ENCODE data around the gene CNN2.

DNA sequence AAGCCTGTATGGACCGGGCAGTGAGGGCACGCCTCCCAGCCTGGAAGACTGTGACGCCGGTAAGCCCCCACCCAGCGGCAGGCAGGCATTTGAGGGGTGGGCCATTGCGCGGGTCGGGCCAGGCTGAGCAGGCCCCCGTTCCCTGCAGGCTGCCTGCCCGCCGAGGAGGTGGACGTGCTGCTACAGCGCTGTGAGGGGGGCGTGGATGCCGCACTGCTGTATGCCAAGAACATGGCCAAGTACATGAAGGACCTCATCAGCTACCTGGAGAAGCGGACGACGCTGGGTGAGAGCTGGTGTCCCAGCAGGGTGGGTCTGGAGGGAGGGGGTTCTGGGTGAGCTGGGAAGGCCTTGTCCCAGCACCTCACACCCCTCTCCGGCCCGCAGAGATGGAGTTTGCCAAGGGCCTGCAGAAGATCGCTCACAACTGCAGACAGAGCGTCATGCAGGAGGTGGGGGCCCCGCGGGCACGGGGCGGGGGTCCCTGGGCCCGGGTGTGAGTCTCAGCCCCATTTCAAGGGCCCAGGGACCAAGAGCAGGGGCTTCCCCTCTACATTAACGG lies 47.6 kb downstream of the CNN2 start:
- TF ChIP-seq, protein P1, sequence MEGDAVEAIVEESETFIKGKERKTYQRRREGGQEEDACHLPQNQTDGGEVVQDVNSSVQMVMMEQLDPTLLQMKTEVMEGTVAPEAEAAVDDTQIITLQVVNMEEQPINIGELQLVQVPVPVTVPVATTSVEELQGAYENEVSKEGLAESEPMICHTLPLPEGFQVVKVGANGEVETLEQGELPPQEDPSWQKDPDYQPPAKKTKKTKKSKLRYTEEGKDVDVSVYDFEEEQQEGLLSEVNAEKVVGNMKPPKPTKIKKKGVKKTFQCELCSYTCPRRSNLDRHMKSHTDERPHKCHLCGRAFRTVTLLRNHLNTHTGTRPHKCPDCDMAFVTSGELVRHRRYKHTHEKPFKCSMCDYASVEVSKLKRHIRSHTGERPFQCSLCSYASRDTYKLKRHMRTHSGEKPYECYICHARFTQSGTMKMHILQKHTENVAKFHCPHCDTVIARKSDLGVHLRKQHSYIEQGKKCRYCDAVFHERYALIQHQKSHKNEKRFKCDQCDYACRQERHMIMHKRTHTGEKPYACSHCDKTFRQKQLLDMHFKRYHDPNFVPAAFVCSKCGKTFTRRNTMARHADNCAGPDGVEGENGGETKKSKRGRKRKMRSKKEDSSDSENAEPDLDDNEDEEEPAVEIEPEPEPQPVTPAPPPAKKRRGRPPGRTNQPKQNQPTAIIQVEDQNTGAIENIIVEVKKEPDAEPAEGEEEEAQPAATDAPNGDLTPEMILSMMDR (IDR thresholded peaks at IDR 0.05 in 4 of 5, conservative IDR thresholded peaks at IDR 0.05 in 1 of 5), result no peak
- no peak for TF ChIP-seq POLR2A (IDR thresholded peaks at IDR 0.05)

Data from gastrocnemius medialis (tissue), 4 donors.